KBM-7 (cell line): ENCODE data around the gene PCDHB14.
A peak's percentile ranks its signal among the peaks of the same experiment; 100 is the strongest.
"Not testable (repeated sequence)": the region's sequence is repeated elsewhere in the genome, so short reads cannot be mapped to it uniquely, and the experiment has no call there.

Source experiments
- DNase-seq: peaks from one replicate; pipeline ENCODE4 v3.0.0-alpha.2; 2015
- in situ Hi-C: fragments of 300-500 bp; cut with MboI; formaldehyde crosslinking; loops from 2 replicates; pipeline ENCODE4 v1.14.3; 2020; ENCODE audit warnings: low sequenced_read_pairs, low pct_unique_long_range_greater_than_20kb, mixed read lengths

Gene PCDHB14

DNA sequence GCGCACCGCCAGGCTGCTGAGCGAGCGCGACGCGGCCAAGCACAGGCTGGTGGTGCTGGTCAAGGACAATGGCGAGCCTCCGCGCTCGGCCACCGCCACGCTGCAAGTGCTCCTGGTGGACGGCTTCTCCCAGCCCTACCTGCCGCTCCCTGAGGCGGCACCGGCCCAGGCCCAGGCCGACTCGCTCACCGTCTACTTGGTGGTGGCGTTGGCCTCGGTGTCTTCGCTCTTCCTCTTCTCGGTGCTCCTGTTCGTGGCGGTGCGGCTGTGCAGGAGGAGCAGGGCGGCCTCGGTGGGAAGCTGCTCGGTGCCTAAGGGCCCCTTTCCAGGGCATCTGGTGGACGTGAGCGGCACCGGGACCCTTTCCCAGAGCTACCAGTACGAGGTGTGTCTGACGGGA is 21.5 kb upstream of the PCDHB14 start:
- in situ Hi-C loops = loop anchor here (25.0 kb wide), 1 partner anchor 361 kb away; no protein-coding TSS in a partner anchor
- not testable (repeated sequence) for DNase-seq

DNA sequence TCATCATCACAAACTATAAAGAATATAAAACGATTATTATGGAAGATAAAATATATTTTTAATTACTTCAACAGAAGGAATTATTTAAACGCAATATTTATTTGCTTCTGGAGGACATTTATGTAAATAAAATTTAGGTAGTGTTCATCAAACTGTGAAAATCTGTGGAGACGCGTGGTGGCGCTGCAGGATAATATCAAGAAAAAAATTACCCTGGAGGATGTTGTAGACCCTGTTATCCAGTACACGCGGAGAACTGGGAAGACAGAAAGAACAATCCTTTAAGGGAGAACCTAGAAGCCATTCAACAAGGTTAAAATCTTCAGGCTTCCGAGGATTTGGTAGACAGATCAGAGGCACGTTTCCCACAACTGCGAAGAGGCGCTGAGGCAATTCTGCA is 14.7 kb upstream of the PCDHB14 start, which contains the start of gene PCDHB12:
TSS of gene PCDHB12 (plus strand) at position 242 of the 400 bp plus-strand sequence. CDS start 189 bp downstream, outside the sequence.
- DNase-seq = no peak
- in situ Hi-C loops = loop anchor here (25.0 kb wide), 1 partner anchor 354 kb away; no protein-coding TSS in a partner anchor

DNA sequence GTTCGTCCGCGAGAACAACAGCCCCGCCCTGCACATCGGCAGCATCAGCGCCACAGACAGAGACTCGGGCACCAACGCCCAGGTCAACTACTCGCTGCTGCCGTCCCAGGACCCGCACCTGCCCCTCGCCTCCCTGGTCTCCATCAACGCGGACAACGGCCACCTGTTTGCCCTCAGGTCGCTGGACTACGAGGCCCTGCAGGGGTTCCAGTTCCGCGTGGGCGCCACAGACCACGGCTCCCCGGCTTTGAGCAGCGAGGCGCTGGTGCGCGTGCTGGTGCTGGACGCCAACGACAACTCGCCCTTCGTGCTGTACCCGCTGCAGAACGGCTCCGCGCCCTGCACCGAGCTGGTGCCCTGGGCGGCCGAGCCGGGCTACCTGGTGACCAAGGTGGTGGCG is 12.9 kb upstream of the PCDHB14 start:
- not testable (repeated sequence) for DNase-seq
- in situ Hi-C loops = loop anchor here (25.0 kb wide), 1 partner anchor 352 kb away; no protein-coding TSS in a partner anchor

- in situ Hi-C loops = loop anchor here (25.0 kb wide), 1 partner anchor 351 kb away; no protein-coding TSS in a partner anchor
- not testable (repeated sequence) for DNase-seq
Observed at GRCh38 chr5:141210849-141211248, 12.3 kb upstream of the PCDHB14 start.

DNA sequence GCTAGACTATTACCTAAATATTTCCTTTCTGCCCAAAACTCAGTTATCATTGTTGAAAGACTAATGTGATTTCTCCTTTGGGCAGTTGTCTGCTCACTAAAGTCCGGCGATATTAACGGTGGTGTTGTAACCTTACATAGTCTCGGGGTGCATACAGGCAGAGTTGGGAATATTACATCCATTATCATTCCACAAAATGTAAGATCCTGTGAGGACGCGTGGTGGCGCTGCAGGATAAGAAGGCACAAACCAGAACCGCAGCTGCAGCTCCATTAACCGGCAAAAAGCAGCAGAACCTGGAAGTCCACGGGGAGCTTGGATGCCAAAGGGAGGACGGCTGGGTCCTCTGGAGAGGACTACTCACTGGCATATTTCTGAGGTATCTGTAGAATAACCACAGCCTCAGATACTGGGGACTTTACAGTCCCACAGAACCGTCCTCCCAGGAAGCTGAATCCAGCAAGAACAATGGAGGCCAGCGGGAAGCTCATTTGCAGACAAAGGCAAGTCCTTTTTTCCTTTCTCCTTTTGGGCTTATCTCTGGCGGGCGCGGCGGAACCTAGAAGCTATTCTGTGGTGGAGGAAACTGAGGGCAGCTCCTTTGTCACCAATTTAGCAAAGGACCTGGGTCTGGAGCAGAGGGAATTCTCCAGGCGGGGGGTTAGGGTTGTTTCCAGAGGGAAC is 9.3 kb upstream of the PCDHB14 start, which contains the start of gene PCDHB13:
TSS of gene PCDHB13 (plus strand) at position 264 of the 684 bp plus-strand sequence. CDS start at position 469, 205 bp downstream.
- peak; percentile 57 for DNase-seq
- in situ Hi-C loops = loop anchor here (25.0 kb wide), 1 partner anchor 349 kb away; no protein-coding TSS in a partner anchor

- in situ Hi-C loops = loop anchor here (25.0 kb wide), 1 partner anchor 348 kb away; no protein-coding TSS in a partner anchor
- not testable (repeated sequence) for DNase-seq
Observed at GRCh38 chr5:141214583-141214982, 8.6 kb upstream of the PCDHB14 start.

GRCh38 chr5:141215504-141215903 is 7.6 kb upstream of the PCDHB14 start:
- not testable (repeated sequence) for DNase-seq
- in situ Hi-C loops = loop anchor here (25.0 kb wide), 1 partner anchor 347 kb away; no protein-coding TSS in a partner anchor

- in situ Hi-C loops = loop anchor here (25.0 kb wide), 1 partner anchor 346 kb away; no protein-coding TSS in a partner anchor
- DNase-seq = not testable (repeated sequence)
Observed at GRCh38 chr5:141216035-141216434, 7.1 kb upstream of the PCDHB14 start.

GRCh38 chr5:141224844-141225243 is 1.7 kb downstream of the PCDHB14 start:
- not testable (repeated sequence) for DNase-seq
- in situ Hi-C loops = loop anchor here (25.0 kb wide), 1 partner anchor 337 kb away; no protein-coding TSS in a partner anchor

- in situ Hi-C loops = not testable (repeated sequence)
Observed at GRCh38 chr5:141225421-141225820, 2.3 kb downstream of the PCDHB14 start.

GRCh38 chr5:141234109-141234667 is 11.0 kb downstream of the PCDHB14 start:
- in situ Hi-C loops = no loop called here
- DNase-seq = peak; percentile 28

More at GRCh38 chr5:141225421-141225820, 2.3 kb downstream of the PCDHB14 start:
- not testable (repeated sequence) for DNase-seq

DNA sequence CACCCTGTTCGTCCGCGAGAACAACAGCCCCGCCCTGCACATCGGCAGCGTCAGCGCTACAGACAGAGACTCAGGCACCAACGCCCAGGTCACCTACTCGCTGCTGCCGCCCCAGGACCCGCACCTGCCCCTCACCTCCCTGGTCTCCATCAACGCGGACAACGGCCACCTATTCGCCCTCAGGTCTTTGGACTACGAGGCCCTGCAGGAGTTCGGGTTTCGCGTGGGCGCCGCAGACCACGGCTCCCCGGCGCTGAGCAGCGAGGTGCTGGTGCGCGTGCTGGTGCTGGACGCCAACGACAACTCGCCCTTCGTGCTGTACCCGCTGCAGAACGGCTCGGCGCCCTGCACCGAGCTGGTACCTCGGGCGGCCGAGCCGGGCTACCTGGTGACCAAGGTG is 12.8 kb downstream of the PCDHB14 start:
- in situ Hi-C loops = not testable (repeated sequence)

GRCh38 chr5:141236516-141237313 is 13.6 kb downstream of the PCDHB14 start:
- no peak for DNase-seq
- in situ Hi-C loops = no loop called here

More for the DNA sequence above, 12.8 kb downstream of the PCDHB14 start:
- DNase-seq = not testable (repeated sequence)

DNA sequence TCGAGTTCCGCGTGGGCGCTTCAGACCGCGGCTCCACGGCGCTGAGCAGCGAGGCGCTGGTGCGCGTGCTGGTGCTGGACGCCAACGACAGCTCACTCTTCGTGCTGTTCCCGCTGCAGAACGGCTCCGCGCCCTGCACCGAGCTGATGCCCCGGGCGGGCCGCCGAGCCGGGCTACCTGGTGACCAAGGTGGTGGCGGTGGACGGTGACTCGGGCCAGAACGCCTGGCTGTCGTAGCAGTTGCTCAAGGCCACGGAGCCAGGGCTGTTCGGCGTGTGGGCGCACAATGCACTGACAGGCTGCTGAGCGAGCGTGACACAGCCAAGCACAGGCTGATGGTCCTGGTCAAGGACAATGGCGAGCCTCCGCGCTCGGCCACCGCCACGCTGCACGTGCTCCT is 18.4 kb downstream of the PCDHB14 start:
- in situ Hi-C loops = no loop called here

DNA sequence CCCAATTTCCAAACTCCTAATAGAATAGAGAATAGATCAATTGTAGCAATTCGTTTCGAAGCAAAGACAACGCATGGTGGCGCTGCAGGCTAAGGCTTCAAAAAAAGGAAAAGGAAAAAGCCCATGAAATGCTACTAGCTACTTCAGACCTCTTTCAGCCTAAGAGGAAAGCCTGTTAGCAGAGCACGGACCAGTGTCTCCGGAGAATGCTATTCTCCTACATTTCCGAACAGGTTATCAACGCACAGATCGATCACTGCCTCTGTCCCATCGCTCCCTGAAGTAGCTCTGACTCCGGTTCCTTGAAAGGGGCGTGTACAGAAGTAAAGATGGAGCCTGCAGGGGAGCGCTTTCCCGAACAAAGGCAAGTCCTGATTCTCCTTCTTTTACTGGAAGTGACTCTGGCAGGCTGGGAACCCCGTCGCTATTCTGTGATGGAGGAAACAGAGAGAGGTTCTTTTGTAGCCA is 22.1 kb downstream of the PCDHB14 start, which contains the start of gene PCDHB15:
TSS of gene PCDHB15 (plus strand) at position 146 of the 468 bp plus-strand sequence. CDS start at position 330, 184 bp downstream.
- DNase-seq = peak; percentile 64
- in situ Hi-C loops = no loop called here

More for the DNA sequence above, 18.4 kb downstream of the PCDHB14 start:
- no peak for DNase-seq

DNA sequence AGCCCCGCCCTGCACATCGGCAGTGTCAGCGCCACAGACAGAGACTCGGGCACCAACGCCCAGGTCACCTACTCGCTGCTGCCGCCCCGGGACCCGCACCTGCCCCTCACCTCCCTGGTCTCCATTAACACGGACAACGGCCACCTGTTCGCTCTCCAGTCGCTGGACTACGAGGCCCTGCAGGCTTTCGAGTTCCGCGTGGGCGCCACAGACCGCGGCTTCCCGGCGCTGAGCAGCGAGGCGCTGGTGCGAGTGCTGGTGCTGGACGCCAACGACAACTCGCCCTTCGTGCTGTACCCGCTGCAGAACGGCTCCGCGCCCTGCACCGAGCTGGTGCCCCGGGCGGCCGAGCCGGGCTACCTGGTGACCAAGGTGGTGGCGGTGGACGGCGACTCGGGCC is 23.8 kb downstream of the PCDHB14 start:
- in situ Hi-C loops, DNase-seq: not testable (repeated sequence)

- in situ Hi-C loops, DNase-seq: not testable (repeated sequence)
Observed at GRCh38 chr5:141247434-141247833, 24.3 kb downstream of the PCDHB14 start.

GRCh38 chr5:141250576-141250975 is 27.4 kb downstream of the PCDHB14 start:
- in situ Hi-C loops = no loop called here
- no peak for DNase-seq

DNA sequence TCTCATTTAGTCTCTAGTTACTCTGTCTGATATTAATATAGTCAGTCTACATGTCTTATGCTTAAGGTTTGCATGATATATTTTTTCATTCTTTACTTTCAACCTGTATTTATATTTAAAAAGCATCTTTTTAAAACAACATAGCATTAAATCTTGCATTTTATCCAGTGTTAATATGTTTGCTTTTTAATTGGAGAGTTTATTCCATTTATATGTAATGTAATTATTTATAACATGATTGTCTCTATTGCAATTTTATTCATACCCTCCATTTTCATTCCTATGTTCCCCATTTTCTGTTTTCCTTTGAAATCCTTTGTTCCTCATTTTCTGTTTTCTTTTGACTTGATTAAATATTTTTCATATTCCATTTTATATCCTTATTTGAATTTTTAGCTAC is 35.3 kb downstream of the PCDHB14 start:
- in situ Hi-C loops = no loop called here
- no peak for DNase-seq
